ENCODE measurements around the gene RASAL1. TPM values are rescaled to one million over a fixed set of nuclear protein-coding genes. Genes with fewer than 3 reads are reported as not detected.

Gene RASAL1
- total and polyA plus RNA-seq, 2 donors (not counting 1 experiment from before 2014, with no cell fraction given) = not detected

- H4K20me1 ChIP-seq (ENCODE audit: control insufficient read depth, extremely low read depth, insufficient read depth, low read length) = no peaks in the 10 kb centered on the region
- no peak for DNase-seq (ENCODE audit: low read depth in 2 of 2)
- H3K36me3 ChIP-seq (ENCODE audit: control insufficient read depth, insufficient read depth, low read length) = no peaks in the 10 kb centered on the region
- no peak overlapping the region for H3K4me3 ChIP-seq (replicated peaks in 1 of 4; ENCODE audit: control extremely low read depth in 1 of 4, insufficient read depth in 1 of 4, low read depth in 3 of 4, low read length in 4 of 4)
- H3K9ac ChIP-seq (ENCODE audit: insufficient read depth, low read length) = no peak overlapping the region
- no peaks in the 10 kb centered on the region for H3K4me1 ChIP-seq (ENCODE audit: control insufficient read depth, extremely low read depth, insufficient read depth, low read length)
- no peaks in the 10 kb centered on the region for H3K79me2 ChIP-seq (ENCODE audit: control insufficient read depth, insufficient read depth, low read length)
- H3K27me3 ChIP-seq (ENCODE audit: control insufficient read depth, insufficient read depth, low read length) = no peaks in the 10 kb centered on the region
- H3K4me2 ChIP-seq (ENCODE audit: extremely low read depth, insufficient read depth, low read length) = no peak overlapping the region
- H3K9me3 ChIP-seq (ENCODE audit: control insufficient read depth, insufficient read depth, low read depth, low read length) = no peaks in the 10 kb centered on the region
- no peak overlapping the region for H3K27ac ChIP-seq (ENCODE audit: insufficient read depth, low read length)
- no peak overlapping the region for H2AFZ ChIP-seq (ENCODE audit: low read length)
- no peak for TF ChIP-seq EZH2 (IDR thresholded peaks at IDR 0.05; ENCODE audit: low read length, missing control alignments)
- TF ChIP-seq, protein P1, sequence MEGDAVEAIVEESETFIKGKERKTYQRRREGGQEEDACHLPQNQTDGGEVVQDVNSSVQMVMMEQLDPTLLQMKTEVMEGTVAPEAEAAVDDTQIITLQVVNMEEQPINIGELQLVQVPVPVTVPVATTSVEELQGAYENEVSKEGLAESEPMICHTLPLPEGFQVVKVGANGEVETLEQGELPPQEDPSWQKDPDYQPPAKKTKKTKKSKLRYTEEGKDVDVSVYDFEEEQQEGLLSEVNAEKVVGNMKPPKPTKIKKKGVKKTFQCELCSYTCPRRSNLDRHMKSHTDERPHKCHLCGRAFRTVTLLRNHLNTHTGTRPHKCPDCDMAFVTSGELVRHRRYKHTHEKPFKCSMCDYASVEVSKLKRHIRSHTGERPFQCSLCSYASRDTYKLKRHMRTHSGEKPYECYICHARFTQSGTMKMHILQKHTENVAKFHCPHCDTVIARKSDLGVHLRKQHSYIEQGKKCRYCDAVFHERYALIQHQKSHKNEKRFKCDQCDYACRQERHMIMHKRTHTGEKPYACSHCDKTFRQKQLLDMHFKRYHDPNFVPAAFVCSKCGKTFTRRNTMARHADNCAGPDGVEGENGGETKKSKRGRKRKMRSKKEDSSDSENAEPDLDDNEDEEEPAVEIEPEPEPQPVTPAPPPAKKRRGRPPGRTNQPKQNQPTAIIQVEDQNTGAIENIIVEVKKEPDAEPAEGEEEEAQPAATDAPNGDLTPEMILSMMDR (conservative IDR thresholded peaks at IDR 0.05 in 1 of 2, IDR thresholded peaks at IDR 0.05 in 1 of 2; ENCODE audit: low read depth in 1 of 2, low read length in 2 of 2) = no peak
These were observed 44.1 kb downstream of the RASAL1 start for GRCh38 chr12:113091506-113091905.

GRCh38 chr12:113090740-113091139 lies 44.8 kb downstream of the RASAL1 start:
- no peak overlapping the region for H3K27ac ChIP-seq (ENCODE audit: insufficient read depth, low read length)
- no peak overlapping the region for H3K4me2 ChIP-seq (ENCODE audit: extremely low read depth, insufficient read depth, low read length)
- TF ChIP-seq EZH2 (IDR thresholded peaks at IDR 0.05; ENCODE audit: low read length, missing control alignments) = no peak
- TF ChIP-seq, protein P1 (conservative IDR thresholded peaks at IDR 0.05 in 1 of 2, IDR thresholded peaks at IDR 0.05 in 1 of 2; ENCODE audit: low read depth in 1 of 2, low read length in 2 of 2) = no peak
- H3K27me3 ChIP-seq (ENCODE audit: control insufficient read depth, insufficient read depth, low read length) = no peaks in the 10 kb centered on the region
- H3K9me3 ChIP-seq (ENCODE audit: control insufficient read depth, insufficient read depth, low read depth, low read length) = no peaks in the 10 kb centered on the region
- no peak overlapping the region for H3K4me3 ChIP-seq (replicated peaks in 1 of 4; ENCODE audit: control extremely low read depth in 1 of 4, insufficient read depth in 1 of 4, low read depth in 3 of 4, low read length in 4 of 4)
- H3K4me1 ChIP-seq (ENCODE audit: control insufficient read depth, extremely low read depth, insufficient read depth, low read length) = no peaks in the 10 kb centered on the region
- H3K79me2 ChIP-seq (ENCODE audit: control insufficient read depth, insufficient read depth, low read length) = no peaks in the 10 kb centered on the region
- H2AFZ ChIP-seq (ENCODE audit: low read length) = no peak overlapping the region
- no peak for DNase-seq (ENCODE audit: low read depth in 2 of 2)
- no peaks in the 10 kb centered on the region for H3K36me3 ChIP-seq (ENCODE audit: control insufficient read depth, insufficient read depth, low read length)
- H3K9ac ChIP-seq (ENCODE audit: insufficient read depth, low read length) = no peak overlapping the region
- no peaks in the 10 kb centered on the region for H4K20me1 ChIP-seq (ENCODE audit: control insufficient read depth, extremely low read depth, insufficient read depth, low read length)

DNA sequence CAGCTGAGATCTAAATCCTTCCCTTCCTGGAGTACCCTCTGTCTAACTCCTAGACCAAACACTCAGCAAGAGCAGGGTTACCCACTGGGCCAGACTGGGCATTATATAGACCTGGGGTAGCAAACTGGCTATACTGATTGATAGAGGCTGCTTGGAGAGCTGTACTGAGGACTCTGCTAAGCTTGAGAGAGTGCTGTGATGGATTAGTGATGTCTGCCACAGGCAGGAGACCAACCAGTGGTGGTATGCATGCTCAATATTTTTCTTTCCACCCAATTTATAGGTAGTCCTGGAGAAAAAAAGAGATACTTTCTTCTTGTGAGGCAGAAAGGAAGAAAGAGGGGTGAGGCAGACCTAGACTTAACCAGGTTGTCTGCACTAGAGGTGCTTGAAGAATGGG lies 45.7 kb downstream of the RASAL1 start:
- Histone ChIP-seq H2AFZ (ENCODE audit: low read length) (no peak overlapping the region), H3K4me3 (replicated peaks in 1 of 4; ENCODE audit: control extremely low read depth in 1 of 4, insufficient read depth in 1 of 4, low read depth in 3 of 4, low read length in 4 of 4) (no peak overlapping the region), H4K20me1 (ENCODE audit: control insufficient read depth, extremely low read depth, insufficient read depth, low read length) (no peaks in the 10 kb centered on the region), H3K9me3 (ENCODE audit: control insufficient read depth, insufficient read depth, low read depth, low read length) (no peaks in the 10 kb centered on the region), H3K27ac (ENCODE audit: insufficient read depth, low read length) (no peak overlapping the region), H3K9ac (ENCODE audit: insufficient read depth, low read length) (no peak overlapping the region), H3K36me3 (ENCODE audit: control insufficient read depth, insufficient read depth, low read length) (no peaks in the 10 kb centered on the region), H3K27me3 (ENCODE audit: control insufficient read depth, insufficient read depth, low read length) (no peaks in the 10 kb centered on the region), H3K4me2 (ENCODE audit: extremely low read depth, insufficient read depth, low read length) (no peak overlapping the region), H3K79me2 (ENCODE audit: control insufficient read depth, insufficient read depth, low read length) (no peaks in the 10 kb centered on the region), H3K4me1 (ENCODE audit: control insufficient read depth, extremely low read depth, insufficient read depth, low read length) (no peaks in the 10 kb centered on the region)
- no peak for DNase-seq (ENCODE audit: low read depth in 2 of 2)
- TF ChIP-seq, protein P1 (conservative IDR thresholded peaks at IDR 0.05 in 1 of 2, IDR thresholded peaks at IDR 0.05 in 1 of 2; ENCODE audit: low read depth in 1 of 2, low read length in 2 of 2) = no peak
- TF ChIP-seq EZH2 (IDR thresholded peaks at IDR 0.05; ENCODE audit: low read length, missing control alignments) = no peak

All from fibroblast of lung (primary cell).